ENCODE measurements around the gene ZNF112. TPM values are rescaled to one million over a fixed set of nuclear protein-coding genes. Genes with fewer than 3 reads are reported as not detected.

Gene ZNF112
- total and polyA plus RNA-seq, 8 donors: 0.99 to 4.4 (median 2.5) TPM

DNA sequence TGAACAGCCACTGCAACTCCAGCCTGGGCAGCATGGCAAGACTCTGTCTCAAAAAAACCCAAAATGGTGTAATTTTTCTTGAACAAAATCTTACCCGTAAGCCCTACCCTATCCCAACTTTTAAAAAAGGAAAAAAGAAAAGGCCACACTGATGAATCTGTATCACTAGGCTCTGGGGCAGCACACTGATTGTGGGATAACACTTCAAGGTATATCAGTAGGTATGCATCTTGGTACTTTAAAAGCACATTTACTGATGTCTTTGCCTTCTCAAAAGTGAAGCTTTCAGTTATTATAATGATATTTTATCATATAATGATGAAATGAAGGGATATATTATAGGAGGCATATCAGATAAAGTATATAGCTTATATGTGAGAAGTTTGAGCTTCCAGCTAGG, 24.3 kb downstream of the ZNF112 start:
- H3K27me3 ChIP-seq: no peaks in the 10 kb centered on the region
- no peaks in the 10 kb centered on the region for H3K4me1 ChIP-seq
- H3K27ac ChIP-seq: no peak overlapping the region
- DNase-seq (no peak), FAIRE-seq (no peak), ATAC-seq (no peak)
- H3K9me3 ChIP-seq: peaks cover 0 to 15% (median 4%) of the 10 kb centered on the region in 4 donors
- intact Hi-C loops (cut with DNase I): no loop called here
- 97 to 100% methylated on average over 1 of the region's 1 CpG for WGBS, 2 donors
- H3K36me3 ChIP-seq: peaks cover 7 to 74% (median 34%) of the 10 kb centered on the region in 3 donors
- no peak overlapping the region for H3K4me3 ChIP-seq
- no peak for TF ChIP-seq CTCF (IDR thresholded peaks at IDR 0.05)

GRCh38 chr19:44315883-44316282, 40.6 kb downstream of the ZNF112 start:
- no peak for FAIRE-seq
- Histone ChIP-seq H3K36me3 (no peaks in the 10 kb centered on the region), H3K4me3 (no peak overlapping the region), H3K27me3 (no peaks in the 10 kb centered on the region), H3K9me3 (peaks cover 0 to 8% (median under 1%) of the 10 kb centered on the region in 4 donors), H3K27ac (no peak overlapping the region), H3K4me1 (no peaks in the 10 kb centered on the region)
- WGBS, 2 donors: 88 to 97% methylated on average over 2 of the region's 2 CpGs
- no peak for TF ChIP-seq CTCF (IDR thresholded peaks at IDR 0.05)
- intact Hi-C loops (cut with DNase I): no loop called here
- no peak for DNase-seq
- no peak for ATAC-seq

GRCh38 chr19:44313231-44313630, 43.2 kb downstream of the ZNF112 start:
- WGBS, 2 donors: 96 to 100% methylated on average over 1 of the region's 1 CpG
- ATAC-seq: no peak
- no peak for TF ChIP-seq CTCF (IDR thresholded peaks at IDR 0.05)
- no peaks in the 10 kb centered on the region for H3K27me3 ChIP-seq
- no peaks in the 10 kb centered on the region for H3K36me3 ChIP-seq
- no peak for DNase-seq
- intact Hi-C loops (cut with DNase I): no loop called here
- H3K4me3 ChIP-seq: no peak overlapping the region
- H3K4me1 ChIP-seq: no peaks in the 10 kb centered on the region
- H3K27ac ChIP-seq: no peak overlapping the region
- no peak for FAIRE-seq
- H3K9me3 ChIP-seq: peaks cover 0 to 8% (median 0%) of the 10 kb centered on the region in 4 donors

DNA sequence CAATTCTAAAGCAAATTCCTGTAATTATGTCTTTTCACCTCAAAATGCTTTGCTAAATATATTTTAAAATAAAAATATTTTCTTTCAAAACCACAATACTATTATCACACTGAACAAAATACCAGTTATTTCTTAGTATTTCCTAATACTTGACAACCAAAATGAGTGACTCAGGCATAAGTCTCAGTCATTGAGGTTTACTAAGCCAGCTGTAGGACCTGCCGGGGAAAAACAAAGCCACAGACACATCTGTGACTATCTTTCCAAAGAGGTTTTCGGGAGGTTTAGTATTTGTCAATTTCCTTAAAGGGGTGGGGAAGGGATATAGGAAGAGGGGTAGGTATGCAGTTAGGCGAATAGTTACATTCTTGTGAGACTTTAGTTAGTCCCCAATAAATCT, 48.5 kb downstream of the ZNF112 start:
- peaks cover 0 to 8% (median 0%) of the 10 kb centered on the region in 4 donors for H3K9me3 ChIP-seq
- TF ChIP-seq CTCF (IDR thresholded peaks at IDR 0.05): no peak
- 76 to 88% methylated on average over 3 of the region's 3 CpGs for WGBS, 2 donors

GRCh38 chr19:44306283-44306682, 50.2 kb downstream of the ZNF112 start:
- no peak for TF ChIP-seq CTCF (IDR thresholded peaks at IDR 0.05)
- peaks cover 0 to 4% (median 0%) of the 10 kb centered on the region in 3 donors for H3K4me1 ChIP-seq
- H3K36me3 ChIP-seq: peaks cover 0 to 2% (median 0%) of the 10 kb centered on the region in 3 donors
- intact Hi-C loops (cut with DNase I): no loop called here
- DNase-seq (peak in 1 of 6 donors; percentile 25), ATAC-seq (no peak), FAIRE-seq (no peak)
- WGBS, 2 donors: 81 to 84% methylated on average over 15 of the region's 15 CpGs
- no peaks in the 10 kb centered on the region for H3K27me3 ChIP-seq
- H3K27ac ChIP-seq: no peak overlapping the region
- H3K9me3 ChIP-seq: no peaks in the 10 kb centered on the region
- no peak overlapping the region for H3K4me3 ChIP-seq

More for the DNA sequence above, 48.5 kb downstream of the ZNF112 start:
- Histone ChIP-seq H3K27ac (no peak overlapping the region), H3K36me3 (no peaks in the 10 kb centered on the region), H3K27me3 (no peaks in the 10 kb centered on the region), H3K4me3 (no peak overlapping the region), H3K4me1 (peaks cover 0 to 4% (median 0%) of the 10 kb centered on the region in 3 donors)
- no peak for ATAC-seq
- no peak for FAIRE-seq
- no peak for DNase-seq
- intact Hi-C loops (cut with DNase I): no loop called here
